Endodermal cell (in vitro differentiated cells): ENCODE data around the gene PPP1R1B. TPM values are rescaled to one million over a fixed set of nuclear protein-coding genes. Genes with fewer than 3 reads are reported as not detected.

Experiments
- DNase-seq: peaks from one replicate; pipeline ENCODE4 v3.0.0-alpha.2; 2017
- H3K27ac ChIP-seq: 2 replicates; pipeline ENCODE4 v1.5.1; 2013; ENCODE audit warnings: mild to moderate bottlenecking, low read depth, low read length, moderate library complexity
- H3K27me3 ChIP-seq: 2 replicates; pipeline ENCODE4 v1.6.1; 2013; ENCODE audit warnings: mild to moderate bottlenecking, low read length, moderate library complexity; ENCODE audit not compliant: insufficient read depth, control insufficient read depth, poor library complexity, severe bottlenecking
- H3K36me3 ChIP-seq: 2 replicates; pipeline ENCODE4 v1.7.0; 2013; ENCODE audit warnings: mild to moderate bottlenecking, low read length, moderate library complexity; ENCODE audit not compliant: control insufficient read depth, insufficient read depth
- H3K4me1 ChIP-seq: one replicate; pipeline ENCODE4 v1.7.0; 2013; ENCODE audit warnings: low read length; ENCODE audit not compliant: control insufficient read depth, insufficient read depth
- H3K4me3 ChIP-seq: 2 replicates; pipeline ENCODE4 v1.5.1; 2013; ENCODE audit warnings: mild to moderate bottlenecking, low read length, moderate library complexity
- H3K9ac ChIP-seq: 2 replicates; pipeline ENCODE4 v1.6.1; 2013; ENCODE audit warnings: mild to moderate bottlenecking, low read length, moderate library complexity; ENCODE audit not compliant: poor library complexity, severe bottlenecking; ENCODE audit errors: extremely low read depth
- H3K9me3 ChIP-seq: 2 replicates; pipeline ENCODE4 v1.6.1; 2013; ENCODE audit warnings: mild to moderate bottlenecking, low read length, moderate library complexity; ENCODE audit not compliant: control insufficient read depth
- H3K27ac Mint-ChIP-seq: 2 replicates; pipeline ENCODE4 v1.8.0; 2020; ENCODE audit warnings: mixed read lengths
- H3K27me3 Mint-ChIP-seq: 2 replicates; pipeline ENCODE4 v1.8.0; 2021; ENCODE audit warnings: mild to moderate bottlenecking, mixed read lengths; ENCODE audit not compliant: insufficient read depth
- H3K36me3 Mint-ChIP-seq: 2 replicates; pipeline ENCODE4 v1.8.0; 2020; ENCODE audit warnings: low read depth, mixed read lengths
- H3K4me1 Mint-ChIP-seq: 2 replicates; pipeline ENCODE4 v1.8.0; 2020; ENCODE audit warnings: mixed read lengths
- H3K4me3 Mint-ChIP-seq: 2 replicates; pipeline ENCODE4 v1.8.0; 2020; ENCODE audit warnings: mild to moderate bottlenecking, moderate library complexity, mixed read lengths
- H3K9me3 Mint-ChIP-seq: 2 replicates; pipeline ENCODE4 v1.8.0; 2020; ENCODE audit warnings: mild to moderate bottlenecking, mixed read lengths
- CTCF ChIP-seq: fragments of 200-600 bp; sonication (generic); conservative IDR thresholded peaks from 2 replicates; pipeline ENCODE4 v1.5.0; 2021; ENCODE audit warnings: antibody characterized with exemption, mild to moderate bottlenecking
- WGBS, 2 experiments: methylation state at CpG; one replicate each; pipeline versions ENCODE4 v1.1.5 to v1.1.7; 2013; ENCODE audit warnings: missing lambda C conversion rate in 2 of 2, mixed read lengths in 1 of 2; ENCODE audit not compliant: insufficient coverage in 1 of 2, insufficient read length in 1 of 2; 5-methylcytosine and 5-hydroxymethylcytosine counted together
- total RNA-seq, 2 donors: library from RNA; stranded (reverse); fragmentation: NEBNext Ultra II Directional in 1 of 2; extraction: Animal tissue kit (Norgen Biotek cat#: 25700) in 1 of 2; gene quantifications; 2 replicates in 1 of 2; 3 replicates in 1 of 2; pipeline ENCODE4 v1.2.1, GENCODE V29; 2021

The PPP1R1B gene
- total RNA-seq, 2 donors from 2014 or later: 1.0 to 2.1 TPM

GRCh38 chr17:39641883-39642282, 15.1 kb downstream of the PPP1R1B start:
- DNase-seq: no peak
- peaks cover 27% of the 10 kb centered on the region for H3K4me1 Mint-ChIP-seq
- 90 to 92% methylated on average over 6 to 7 of the region's 7 CpGs for WGBS, 2 experiments
- Histone ChIP-seq H3K36me3 (no peaks in the 10 kb centered on the region), H3K4me1 (peaks cover 6% of the 10 kb centered on the region), H3K9ac (no peak overlapping the region), H3K9me3 (no peaks in the 10 kb centered on the region), H3K4me3 (no peak overlapping the region), H3K27ac (no peak overlapping the region), H3K27me3 (no peaks in the 10 kb centered on the region)
- TF ChIP-seq CTCF: no peak
- no peak overlapping the region for H3K27ac Mint-ChIP-seq
- H3K9me3 Mint-ChIP-seq: no peaks in the 10 kb centered on the region
- H3K27me3 Mint-ChIP-seq: no peaks in the 10 kb centered on the region
- peaks cover 2% of the 10 kb centered on the region for H3K36me3 Mint-ChIP-seq
- no peak overlapping the region for H3K4me3 Mint-ChIP-seq

- Histone ChIP-seq H3K9ac (no peak overlapping the region), H3K27me3 (no peaks in the 10 kb centered on the region), H3K27ac (no peak overlapping the region), H3K9me3 (no peaks in the 10 kb centered on the region), H3K36me3 (no peaks in the 10 kb centered on the region), H3K4me1 (peaks cover 6% of the 10 kb centered on the region), H3K4me3 (no peak overlapping the region)
- 92 to 100% methylated on average over 6 to 9 of the region's 9 CpGs for WGBS, 2 experiments
- Mint-ChIP-seq H3K27me3 (no peaks in the 10 kb centered on the region), H3K4me3 (no peak overlapping the region), H3K27ac (no peak overlapping the region), H3K36me3 (peaks cover 2% of the 10 kb centered on the region), H3K4me1 (peaks cover 27% of the 10 kb centered on the region), H3K9me3 (no peaks in the 10 kb centered on the region)
- TF ChIP-seq CTCF: no peak
- DNase-seq: no peak
Observed at GRCh38 chr17:39642291-39643074, 15.7 kb downstream of the PPP1R1B start.

- H3K36me3 Mint-ChIP-seq: peaks cover 2% of the 10 kb centered on the region
- no peak overlapping the region for H3K27ac Mint-ChIP-seq
- WGBS, 2 experiments: 93 to 98% methylated on average over 3 to 4 of the region's 4 CpGs
- no peak overlapping the region for H3K4me3 Mint-ChIP-seq
- no peak overlapping the region for H3K27ac ChIP-seq
- no peak for TF ChIP-seq CTCF
- DNase-seq: no peak
- peaks cover 6% of the 10 kb centered on the region for H3K4me1 ChIP-seq
- no peaks in the 10 kb centered on the region for H3K9me3 ChIP-seq
- H3K4me1 Mint-ChIP-seq: peaks cover 20% of the 10 kb centered on the region
- H3K27me3 Mint-ChIP-seq: no peaks in the 10 kb centered on the region
- H3K36me3 ChIP-seq: no peaks in the 10 kb centered on the region
- H3K9ac ChIP-seq: no peak overlapping the region
- no peaks in the 10 kb centered on the region for H3K27me3 ChIP-seq
- no peaks in the 10 kb centered on the region for H3K9me3 Mint-ChIP-seq
- H3K4me3 ChIP-seq: no peak overlapping the region
Observed at GRCh38 chr17:39643271-39643670, 16.5 kb downstream of the PPP1R1B start.
